DOHH2 (cell line): ENCODE data around the gene KCNQ1OT1.

ENCODE experiments used
- H3F3A ChIP-seq: fragments of 200-600 bp; sonication (generic), shearing (Covaris generic); 2 replicates; pipeline ENCODE4 v1.6.0; 2016; ENCODE audit warnings: antibody characterized with exemption, mild to moderate bottlenecking; ENCODE audit not compliant: control insufficient read depth, insufficient read depth
- H3K27ac ChIP-seq: fragments of 200-600 bp; sonication (generic); 2 replicates; pipeline ENCODE4 v1.5.1; 2014; ENCODE audit warnings: low read depth, mild to moderate bottlenecking, low read length, moderate library complexity
- H3K27me3 ChIP-seq: fragments of 200-600 bp; sonication (generic); 2 replicates; pipeline ENCODE4 v1.6.1; 2014; ENCODE audit warnings: mild to moderate bottlenecking, low read length, mixed read lengths; ENCODE audit not compliant: control insufficient read depth
- H3K36me3 ChIP-seq: fragments of 200-600 bp; sonication (generic); 2 replicates; pipeline ENCODE4 v1.6.1; 2014; ENCODE audit warnings: mild to moderate bottlenecking, low read length, moderate library complexity, mixed read lengths; ENCODE audit not compliant: control insufficient read depth
- H3K4me1 ChIP-seq: fragments of 200-600 bp; sonication (generic); 2 replicates; pipeline ENCODE4 v1.6.1; 2014; ENCODE audit warnings: mild to moderate bottlenecking, low read length, mixed read lengths; ENCODE audit not compliant: control insufficient read depth
- H3K4me2 ChIP-seq: fragments of 200-600 bp; sonication (generic); 2 replicates; pipeline ENCODE4 v1.6.0; 2014; ENCODE audit warnings: mild to moderate bottlenecking, low read length, moderate library complexity
- H3K4me3 ChIP-seq: fragments of 200-600 bp; sonication (generic); 2 replicates; pipeline ENCODE4 v1.5.1; 2014; ENCODE audit warnings: mild to moderate bottlenecking, low read length, mixed read lengths
- H3K79me2 ChIP-seq: fragments of 200-600 bp; sonication (generic); 2 replicates; pipeline ENCODE4 v1.6.1; 2014; ENCODE audit warnings: mild to moderate bottlenecking, low read length, mixed read lengths; ENCODE audit not compliant: control insufficient read depth
- H3K9me2 ChIP-seq: fragments of 200-600 bp; sonication (generic); replicated peaks from 2 replicates; pipeline ENCODE4 v1.6.1; 2014; ENCODE audit warnings: mild to moderate bottlenecking, low read length, mixed read lengths; ENCODE audit not compliant: control insufficient read depth
- H3K9me3 ChIP-seq: fragments of 200-600 bp; sonication (generic); 2 replicates; pipeline ENCODE4 v1.6.1; 2014; ENCODE audit warnings: antibody characterized with exemption, low read length, mixed read lengths; ENCODE audit not compliant: control insufficient read depth, insufficient read depth
- H4K20me1 ChIP-seq: fragments of 200-600 bp; sonication (generic); 2 replicates; pipeline ENCODE4 v1.6.0; 2014; ENCODE audit warnings: low read depth, mild to moderate bottlenecking, antibody characterized with exemption, low read length, moderate library complexity; ENCODE audit not compliant: control insufficient read depth, insufficient read depth
- CTCF ChIP-seq: fragments of 200-600 bp; sonication (generic); IDR thresholded peaks from one replicate; pipeline ENCODE4 v1.5.1; 2014; ENCODE audit warnings: antibody characterized with exemption, mild to moderate bottlenecking, low read depth, low read length; ENCODE audit not compliant: poor library complexity, severe bottlenecking
- EZH2phosphoT487 ChIP-seq: fragments of 200-600 bp; sonication (generic); IDR thresholded peaks from 2 replicates; pipeline ENCODE4 v1.6.1; 2017; ENCODE audit warnings: borderline replicate concordance, mild to moderate bottlenecking, antibody characterized with exemption, low read length, moderate library complexity, mixed read lengths

KCNQ1OT1 gene

GRCh38 chr11:2713094-2713493, 13.3 kb upstream of the KCNQ1OT1 start:
- Histone ChIP-seq H3K27me3 (no peaks in the 10 kb centered on the region), H3K4me1 (no peaks in the 10 kb centered on the region), H3K4me2 (no peak overlapping the region)

GRCh38 chr11:2711161-2711560, 11.4 kb upstream of the KCNQ1OT1 start:
- H4K20me1 ChIP-seq: no peaks in the 10 kb centered on the region
- H3K4me1 ChIP-seq: no peaks in the 10 kb centered on the region
- TF ChIP-seq CTCF (no peak), EZH2phosphoT487 (no peak)
- no peak overlapping the region for H3K27ac ChIP-seq
- no peaks in the 10 kb centered on the region for H3K36me3 ChIP-seq
- no peaks in the 10 kb centered on the region for H3K27me3 ChIP-seq
- no peaks in the 10 kb centered on the region for H3K9me3 ChIP-seq
- no peak overlapping the region for H3K4me3 ChIP-seq
- H3K4me2 ChIP-seq: no peak overlapping the region
- no peaks in the 10 kb centered on the region for H3K9me2 ChIP-seq
- no peaks in the 10 kb centered on the region for H3F3A ChIP-seq
- H3K79me2 ChIP-seq: no peaks in the 10 kb centered on the region

More at GRCh38 chr11:2713094-2713493, 13.3 kb upstream of the KCNQ1OT1 start:
- no peak overlapping the region for H3K4me3 ChIP-seq
- no peaks in the 10 kb centered on the region for H4K20me1 ChIP-seq
- no peaks in the 10 kb centered on the region for H3F3A ChIP-seq
- H3K9me2 ChIP-seq: no peaks in the 10 kb centered on the region
- no peaks in the 10 kb centered on the region for H3K79me2 ChIP-seq
- H3K9me3 ChIP-seq: no peaks in the 10 kb centered on the region
- TF ChIP-seq EZH2phosphoT487: no peak
- TF ChIP-seq CTCF: no peak
- H3K27ac ChIP-seq: no peak overlapping the region
- no peaks in the 10 kb centered on the region for H3K36me3 ChIP-seq

- Histone ChIP-seq H4K20me1 (no peaks in the 10 kb centered on the region), H3K36me3 (no peaks in the 10 kb centered on the region), H3K27ac (no peak overlapping the region), H3K79me2 (no peaks in the 10 kb centered on the region), H3K4me3 (no peak overlapping the region), H3K9me2 (no peaks in the 10 kb centered on the region), H3K4me1 (no peaks in the 10 kb centered on the region), H3K27me3 (no peaks in the 10 kb centered on the region), H3F3A (no peaks in the 10 kb centered on the region), H3K9me3 (no peaks in the 10 kb centered on the region), H3K4me2 (no peak overlapping the region)
- TF ChIP-seq CTCF (no peak), EZH2phosphoT487 (no peak)
Observed at GRCh38 chr11:2709429-2709828, 9.6 kb upstream of the KCNQ1OT1 start.
